ENCODE results near the gene CHMP1A.

GRCh38 chr16:89685916-89686315 lies 28.4 kb upstream of the CHMP1A start:
- TF ChIP-seq CTCF (IDR thresholded peaks at IDR 0.05 in 4 of 5, conservative IDR thresholded peaks at IDR 0.05 in 1 of 5) (no peak), POLR2A (IDR thresholded peaks at IDR 0.05) (no peak)

Measured in gastrocnemius medialis (tissue), 4 donors.